22Rv1 (cell line): ENCODE results near the gene VWA5B1.

ENCODE experiments used
- ZFX ChIP-seq: fragments of 450-650 bp; IDR thresholded peaks from 2 replicates; pipeline ENCODE4 v1.6.1; 2017; ENCODE audit warnings: antibody characterized with exemption, borderline replicate concordance
- TF ChIP-seq, protein P1 (sequence below): fragments of 450-650 bp; IDR thresholded peaks from 2 replicates; pipeline ENCODE4 v1.5.1; 2017; ENCODE audit warnings: mild to moderate bottlenecking

DNA sequence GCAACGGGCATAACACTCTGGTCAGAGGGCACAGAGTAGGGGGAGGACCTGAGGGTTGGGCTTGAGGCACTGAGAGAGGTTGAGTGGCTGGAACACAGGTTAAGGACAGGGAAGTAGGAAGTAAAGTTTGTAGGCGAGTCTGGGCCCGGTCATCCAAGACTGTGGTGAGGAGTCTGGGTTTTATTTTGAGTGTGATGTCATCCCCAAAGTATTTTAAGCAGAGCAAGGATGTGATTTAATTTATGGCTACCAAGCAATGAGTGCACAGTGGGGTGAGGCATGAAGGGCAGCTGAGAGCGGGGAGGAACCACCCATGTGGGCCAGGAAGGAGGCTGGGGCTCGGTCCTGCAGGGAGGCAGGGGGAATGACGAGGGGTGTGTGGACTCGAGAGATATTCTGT, 11.2 kb upstream of the VWA5B1 start:
- TF ChIP-seq, protein P1, sequence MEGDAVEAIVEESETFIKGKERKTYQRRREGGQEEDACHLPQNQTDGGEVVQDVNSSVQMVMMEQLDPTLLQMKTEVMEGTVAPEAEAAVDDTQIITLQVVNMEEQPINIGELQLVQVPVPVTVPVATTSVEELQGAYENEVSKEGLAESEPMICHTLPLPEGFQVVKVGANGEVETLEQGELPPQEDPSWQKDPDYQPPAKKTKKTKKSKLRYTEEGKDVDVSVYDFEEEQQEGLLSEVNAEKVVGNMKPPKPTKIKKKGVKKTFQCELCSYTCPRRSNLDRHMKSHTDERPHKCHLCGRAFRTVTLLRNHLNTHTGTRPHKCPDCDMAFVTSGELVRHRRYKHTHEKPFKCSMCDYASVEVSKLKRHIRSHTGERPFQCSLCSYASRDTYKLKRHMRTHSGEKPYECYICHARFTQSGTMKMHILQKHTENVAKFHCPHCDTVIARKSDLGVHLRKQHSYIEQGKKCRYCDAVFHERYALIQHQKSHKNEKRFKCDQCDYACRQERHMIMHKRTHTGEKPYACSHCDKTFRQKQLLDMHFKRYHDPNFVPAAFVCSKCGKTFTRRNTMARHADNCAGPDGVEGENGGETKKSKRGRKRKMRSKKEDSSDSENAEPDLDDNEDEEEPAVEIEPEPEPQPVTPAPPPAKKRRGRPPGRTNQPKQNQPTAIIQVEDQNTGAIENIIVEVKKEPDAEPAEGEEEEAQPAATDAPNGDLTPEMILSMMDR, result no peak
- no peak for TF ChIP-seq ZFX
